Measurements from ENCODE around the gene SYNPO. TPM values are rescaled to one million over a fixed set of nuclear protein-coding genes. Genes with fewer than 3 reads are reported as not detected.

The SYNPO gene
- total and polyA plus RNA-seq, 2 donors = 6.8 to 47.2 TPM

DNA sequence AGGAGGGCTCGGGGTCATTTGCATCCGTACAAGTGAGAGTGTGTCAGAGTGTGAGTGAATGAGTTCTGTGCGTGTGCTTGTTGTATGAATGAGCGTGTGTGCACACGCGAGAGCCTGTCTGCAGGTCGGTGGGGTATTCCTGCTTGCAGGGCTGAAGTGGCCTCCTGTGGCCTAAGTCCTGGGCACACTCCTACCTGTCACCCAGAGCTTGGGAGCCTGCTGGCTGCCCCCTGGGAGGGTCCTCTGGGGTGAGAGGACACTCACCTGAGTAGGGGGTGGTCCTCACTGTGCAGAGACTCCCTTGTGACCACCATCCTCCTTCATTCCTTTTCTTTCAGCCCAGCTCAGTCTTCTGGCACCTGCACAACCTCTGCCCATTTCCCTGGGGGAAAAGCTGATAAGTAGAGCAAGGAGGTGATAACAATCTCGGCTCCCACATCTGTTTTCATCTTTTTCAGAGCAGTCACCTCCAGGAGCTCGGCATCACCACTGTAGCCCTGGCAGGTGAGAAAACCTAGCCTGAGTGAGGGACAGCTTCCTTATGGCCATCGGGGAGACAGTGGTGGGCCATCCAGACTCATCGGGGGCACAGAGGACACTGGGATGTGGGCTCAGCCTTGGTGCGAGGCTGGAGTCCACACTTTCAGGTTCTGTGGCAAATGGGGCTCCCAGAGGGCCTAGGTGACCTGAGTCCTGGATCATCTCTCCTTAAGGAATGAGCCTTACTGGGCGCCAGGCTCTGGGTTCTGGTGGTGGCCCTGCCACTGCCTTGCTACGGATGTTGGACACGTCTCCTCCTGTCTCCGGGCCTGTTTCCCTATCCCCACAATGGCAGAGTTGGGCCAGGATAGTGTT lies 38.7 kb upstream of the SYNPO start:
- Histone ChIP-seq H3K4me3 (ENCODE audit: low read depth, low read length) (no peak overlapping the region), H3K4me1 (ENCODE audit: insufficient read depth) (no peaks in the 10 kb centered on the region), H3K36me3 (ENCODE audit: insufficient read depth) (no peaks in the 10 kb centered on the region), H3K27ac (ENCODE audit: low read depth) (no peak overlapping the region)
- 78% methylated on average over 16 of the region's 16 CpGs for WGBS
- no peak for DNase-seq (ENCODE audit: extremely low spot score)

DNA sequence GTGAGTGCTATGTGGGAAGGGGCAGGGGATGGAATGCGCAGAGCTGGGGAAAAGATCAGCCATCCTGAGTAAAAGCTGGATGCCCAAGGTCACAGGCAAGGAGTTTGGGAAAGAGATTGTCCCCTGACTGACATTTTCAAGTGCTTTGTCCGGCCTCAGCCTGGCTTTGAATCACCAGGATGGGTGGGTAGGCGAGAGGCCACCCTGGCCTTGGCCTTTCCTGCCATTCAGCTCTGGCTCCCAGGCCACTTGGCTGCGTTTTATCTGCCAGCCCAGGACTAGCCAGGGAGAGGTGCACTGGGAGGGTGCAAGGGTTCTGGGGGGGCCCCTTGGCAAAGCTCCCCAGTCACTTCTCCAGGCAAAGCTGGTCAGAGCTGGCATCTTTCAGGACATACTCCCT lies 37.4 kb upstream of the SYNPO start:
- Histone ChIP-seq H3K36me3 (ENCODE audit: insufficient read depth) (no peaks in the 10 kb centered on the region), H3K4me3 (ENCODE audit: low read depth, low read length) (no peak overlapping the region), H3K27ac (ENCODE audit: low read depth) (no peak overlapping the region), H3K4me1 (ENCODE audit: insufficient read depth) (no peaks in the 10 kb centered on the region)
- DNase-seq (ENCODE audit: extremely low spot score) = no peak
- 84% methylated on average over 4 of the region's 4 CpGs for WGBS

DNA sequence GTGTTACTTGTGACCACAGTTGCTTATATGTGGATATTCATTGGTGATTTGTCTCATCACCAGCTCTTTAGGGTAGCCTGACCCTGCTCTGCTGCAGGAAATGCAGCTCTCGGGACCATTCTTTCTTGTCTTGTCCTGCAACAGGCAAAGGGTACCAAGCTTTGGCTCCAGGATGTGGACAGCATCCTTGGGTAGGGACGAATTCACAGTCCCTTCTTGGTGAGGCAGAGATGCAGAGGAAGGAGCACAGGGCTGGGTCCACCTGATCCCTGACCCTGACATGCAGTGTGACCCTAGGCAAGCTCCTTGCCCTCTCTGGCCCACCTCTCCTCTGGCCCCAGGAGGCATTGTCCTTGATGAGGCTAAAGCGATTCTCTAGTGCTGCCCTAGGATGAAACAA lies 37.0 kb upstream of the SYNPO start:
- Histone ChIP-seq H3K4me3 (ENCODE audit: low read depth, low read length) (no peak overlapping the region), H3K4me1 (ENCODE audit: insufficient read depth) (no peaks in the 10 kb centered on the region), H3K27ac (ENCODE audit: low read depth) (no peak overlapping the region), H3K36me3 (ENCODE audit: insufficient read depth) (no peaks in the 10 kb centered on the region)
- 90% methylated on average over 3 of the region's 3 CpGs for WGBS
- DNase-seq (ENCODE audit: extremely low spot score) = no peak

DNA sequence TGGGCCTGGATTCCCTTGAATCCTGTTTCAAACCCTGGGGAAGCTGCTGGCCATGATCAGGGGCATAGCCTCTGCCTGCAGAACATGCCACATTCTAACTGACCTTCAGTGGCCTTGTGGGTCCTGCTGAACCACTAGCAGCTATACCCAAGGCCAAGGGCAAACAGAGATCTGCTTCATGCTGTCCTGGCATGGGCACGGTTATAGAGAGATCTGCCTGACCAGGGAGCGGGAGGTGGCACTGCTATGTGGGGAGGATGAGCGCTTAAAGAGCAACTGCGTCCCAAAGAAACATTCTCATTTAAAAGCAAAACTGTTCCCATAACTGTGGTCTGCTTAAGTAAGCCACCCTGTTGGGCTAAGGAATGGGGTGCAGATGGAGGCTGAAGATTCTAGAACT lies 36.5 kb upstream of the SYNPO start:
- no peak overlapping the region for H3K4me3 ChIP-seq (ENCODE audit: low read depth, low read length)
- H3K27ac ChIP-seq (ENCODE audit: low read depth) = no peak overlapping the region
- no peaks in the 10 kb centered on the region for H3K4me1 ChIP-seq (ENCODE audit: insufficient read depth)
- 95% methylated on average over 4 of the region's 4 CpGs for WGBS
- DNase-seq (ENCODE audit: extremely low spot score) = no peak
- no peaks in the 10 kb centered on the region for H3K36me3 ChIP-seq (ENCODE audit: insufficient read depth)

DNA sequence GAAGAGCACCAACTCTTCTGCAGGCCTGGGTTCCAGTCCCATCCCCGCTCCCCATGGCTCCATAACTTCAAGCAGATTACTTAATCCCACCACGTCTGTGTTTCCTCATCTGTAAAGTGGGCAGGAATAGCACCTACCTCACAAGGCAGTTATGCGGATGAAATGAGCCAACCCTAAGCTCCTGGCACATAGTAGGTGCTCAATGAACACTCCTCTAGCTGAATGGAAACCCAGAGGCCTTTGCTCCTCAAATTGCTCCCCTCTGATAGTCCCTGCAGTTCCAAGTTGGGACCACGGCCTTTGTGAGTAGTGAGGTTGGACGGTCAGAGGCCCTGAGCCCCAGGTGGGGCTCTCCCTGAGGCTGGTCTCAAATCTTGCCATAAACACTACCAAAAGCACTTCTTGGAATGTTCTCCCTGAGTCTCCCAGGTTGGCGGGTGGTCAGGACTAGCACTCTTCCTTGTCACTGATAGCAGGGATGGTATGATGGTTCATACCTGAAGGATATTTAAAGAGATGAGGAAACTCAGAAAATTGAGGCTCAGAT lies 35.5 kb upstream of the SYNPO start:
- H3K27ac ChIP-seq (ENCODE audit: low read depth) = no peak overlapping the region
- no peak for DNase-seq (ENCODE audit: extremely low spot score)
- 93% methylated on average over 6 of the region's 6 CpGs for WGBS
- no peak overlapping the region for H3K4me3 ChIP-seq (ENCODE audit: low read depth, low read length)
- H3K4me1 ChIP-seq (ENCODE audit: insufficient read depth) = no peaks in the 10 kb centered on the region
- H3K36me3 ChIP-seq (ENCODE audit: insufficient read depth) = no peaks in the 10 kb centered on the region

DNA sequence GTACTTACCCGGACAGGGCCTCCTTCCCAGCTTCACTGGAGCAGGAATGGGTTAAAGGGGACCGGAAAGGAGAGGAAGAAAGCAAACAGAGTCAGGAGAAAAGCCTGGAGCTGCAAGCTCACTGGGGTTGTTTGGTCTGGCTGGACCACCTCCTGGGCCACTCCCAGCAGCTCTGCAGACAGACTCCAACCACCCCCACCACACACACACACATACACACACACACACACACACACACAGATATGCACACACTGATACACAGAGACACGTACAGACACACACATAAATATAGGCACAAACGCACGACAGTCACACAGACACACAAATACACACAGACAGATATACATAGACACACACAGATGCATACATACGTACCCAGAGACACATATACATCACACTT lies 34.9 kb upstream of the SYNPO start:
- no peak overlapping the region for H3K27ac ChIP-seq (ENCODE audit: low read depth)

DNA sequence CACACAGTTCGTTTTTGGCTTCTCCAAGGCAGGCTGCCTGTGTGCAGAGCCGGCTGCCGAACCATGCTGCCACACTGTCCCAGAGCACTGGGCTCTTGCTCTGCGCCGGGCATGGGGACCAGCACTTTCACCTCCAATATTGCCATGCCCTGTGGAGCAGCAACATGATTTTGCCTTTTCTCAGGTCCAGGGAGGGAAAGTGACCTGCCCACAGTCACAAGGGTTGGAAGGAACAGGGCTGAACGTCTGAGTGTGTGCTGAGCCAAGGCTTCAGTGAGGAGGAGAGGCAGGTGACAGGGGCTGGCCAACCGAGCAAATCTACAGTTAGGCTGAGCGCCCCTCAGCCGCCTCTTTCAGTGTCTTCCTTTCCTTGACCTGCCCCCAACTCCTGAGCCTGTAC lies 34.0 kb upstream of the SYNPO start:
- 86% methylated on average over 9 of the region's 9 CpGs for WGBS
- H3K36me3 ChIP-seq (ENCODE audit: insufficient read depth) = no peaks in the 10 kb centered on the region
- no peak overlapping the region for H3K27ac ChIP-seq (ENCODE audit: low read depth)
- H3K4me1 ChIP-seq (ENCODE audit: insufficient read depth) = no peaks in the 10 kb centered on the region
- H3K4me3 ChIP-seq (ENCODE audit: low read depth, low read length) = no peak overlapping the region
- DNase-seq (ENCODE audit: extremely low spot score) = no peak

More for the DNA sequence above, 34.9 kb upstream of the SYNPO start:
- Histone ChIP-seq H3K4me3 (ENCODE audit: low read depth, low read length) (no peak overlapping the region), H3K36me3 (ENCODE audit: insufficient read depth) (no peaks in the 10 kb centered on the region), H3K4me1 (ENCODE audit: insufficient read depth) (no peaks in the 10 kb centered on the region)
- WGBS = 64% methylated on average over 6 of the region's 6 CpGs
- DNase-seq (ENCODE audit: extremely low spot score) = no peak

DNA sequence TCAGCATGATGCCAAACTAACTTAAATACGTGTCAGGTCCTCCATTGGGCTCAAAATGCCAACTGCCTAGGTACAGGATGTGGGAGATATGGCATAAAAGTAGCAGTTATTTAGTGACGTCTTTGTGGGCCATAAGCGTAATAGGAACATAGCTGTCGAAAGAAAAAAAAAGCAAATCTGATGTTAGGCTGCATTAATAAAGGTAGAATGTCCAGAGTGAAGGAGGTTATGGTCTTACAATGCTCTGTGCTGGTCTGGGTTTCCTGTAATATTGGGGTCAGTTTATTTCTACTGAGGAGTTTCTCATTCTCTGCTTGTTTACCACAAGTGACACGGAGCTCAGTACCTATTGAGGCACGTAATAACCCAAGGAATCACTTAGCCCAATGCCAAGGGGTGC lies 33.4 kb upstream of the SYNPO start:
- DNase-seq (ENCODE audit: extremely low spot score) = no peak
- Histone ChIP-seq H3K27ac (ENCODE audit: low read depth) (no peak overlapping the region), H3K36me3 (ENCODE audit: insufficient read depth) (no peaks in the 10 kb centered on the region), H3K4me1 (ENCODE audit: insufficient read depth) (no peaks in the 10 kb centered on the region), H3K4me3 (ENCODE audit: low read depth, low read length) (no peak overlapping the region)
- WGBS = 93% methylated on average over 6 of the region's 6 CpGs

DNA sequence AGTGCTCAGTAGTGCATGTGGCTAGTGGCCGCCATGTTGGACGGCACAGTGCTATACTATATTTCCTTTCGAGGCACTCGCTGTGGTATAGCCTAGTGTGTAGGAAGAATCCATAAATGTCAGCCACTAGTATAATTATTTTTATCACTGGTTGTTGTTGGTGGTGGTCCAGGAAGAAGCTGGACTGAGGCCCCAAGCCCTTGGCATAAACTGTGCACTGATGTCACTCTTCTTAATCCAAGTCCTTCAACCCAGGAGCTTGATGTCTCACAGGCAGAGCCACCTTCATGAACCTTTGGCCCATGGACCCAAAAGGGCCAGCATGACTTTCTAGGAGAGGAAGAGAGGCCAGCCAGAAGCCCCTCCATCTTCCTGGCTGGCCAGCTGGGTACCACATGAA lies 32.5 kb upstream of the SYNPO start:
- DNase-seq (ENCODE audit: extremely low spot score) = no peak
- H3K4me3 ChIP-seq (ENCODE audit: low read depth, low read length) = no peak overlapping the region
- H3K36me3 ChIP-seq (ENCODE audit: insufficient read depth) = no peaks in the 10 kb centered on the region
- WGBS = 69% methylated on average over 4 of the region's 4 CpGs
- H3K4me1 ChIP-seq (ENCODE audit: insufficient read depth) = no peaks in the 10 kb centered on the region
- H3K27ac ChIP-seq (ENCODE audit: low read depth) = no peak overlapping the region

DNA sequence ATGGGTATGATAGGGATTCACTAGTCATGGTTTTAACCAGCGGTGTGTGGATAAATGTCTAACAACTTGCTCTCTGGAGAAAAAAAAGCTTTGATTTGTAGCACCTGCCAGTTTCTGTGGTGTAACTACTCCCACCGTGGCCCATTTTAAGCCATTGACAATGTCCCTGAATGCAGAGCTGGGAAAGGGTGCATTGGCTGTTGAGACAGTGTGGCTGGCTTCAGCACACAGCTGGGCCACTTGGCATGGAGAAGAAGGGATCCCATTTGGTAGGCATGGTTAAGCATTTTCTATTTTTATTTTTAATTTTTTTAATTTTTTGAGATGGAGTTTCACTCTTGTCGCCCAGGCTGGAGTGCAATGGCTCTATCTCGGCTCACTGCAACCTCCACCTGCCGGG lies 31.5 kb upstream of the SYNPO start:
- DNase-seq (ENCODE audit: extremely low spot score) = no peak
- no peaks in the 10 kb centered on the region for H3K36me3 ChIP-seq (ENCODE audit: insufficient read depth)
- WGBS = 81% methylated on average over 5 of the region's 5 CpGs
- H3K4me1 ChIP-seq (ENCODE audit: insufficient read depth) = no peaks in the 10 kb centered on the region
- no peak overlapping the region for H3K4me3 ChIP-seq (ENCODE audit: low read depth, low read length)
- H3K27ac ChIP-seq (ENCODE audit: low read depth) = no peak overlapping the region

DNA sequence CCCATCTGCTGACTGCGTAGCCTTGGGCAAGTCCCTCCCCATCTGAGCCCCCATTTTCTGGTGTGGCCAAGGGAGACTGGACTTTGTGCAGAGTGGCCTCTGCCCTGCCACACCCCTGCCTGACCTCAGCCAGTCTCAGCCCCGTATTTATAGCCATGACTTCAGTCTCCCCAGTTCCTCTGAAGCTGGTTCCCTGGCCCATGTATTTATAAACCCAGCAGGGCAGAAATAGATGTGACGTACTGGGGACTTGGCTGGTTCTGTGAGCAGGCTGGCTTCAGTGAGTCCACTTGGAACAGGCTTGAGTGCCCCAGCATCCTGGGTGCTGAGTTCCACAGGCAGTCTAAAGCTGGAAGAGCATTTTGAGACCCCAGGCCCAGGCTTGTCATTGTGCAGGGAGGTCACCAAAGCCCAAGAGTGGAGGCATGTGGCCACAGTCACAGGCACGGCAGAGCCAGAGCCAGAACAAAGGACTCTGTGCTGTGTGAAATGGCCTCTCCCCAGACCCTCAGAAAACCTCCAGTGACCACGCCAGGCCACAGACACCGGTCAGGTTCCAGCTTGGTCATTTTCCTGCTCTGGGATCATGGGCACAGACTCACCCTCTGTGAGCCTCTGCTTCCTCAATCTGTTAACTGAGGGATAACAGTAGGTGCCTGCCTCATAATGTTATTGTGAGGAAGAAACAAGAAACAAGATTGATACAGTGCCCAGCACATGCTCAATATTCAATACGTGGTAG lies 30.4 kb upstream of the SYNPO start:
- Histone ChIP-seq H3K36me3 (ENCODE audit: insufficient read depth) (no peaks in the 10 kb centered on the region), H3K4me1 (ENCODE audit: insufficient read depth) (no peaks in the 10 kb centered on the region), H3K4me3 (ENCODE audit: low read depth, low read length) (no peak overlapping the region), H3K27ac (ENCODE audit: low read depth) (no peak overlapping the region)
- DNase-seq (ENCODE audit: extremely low spot score) = no peak
- WGBS = 59% methylated on average over 7 of the region's 7 CpGs

DNA sequence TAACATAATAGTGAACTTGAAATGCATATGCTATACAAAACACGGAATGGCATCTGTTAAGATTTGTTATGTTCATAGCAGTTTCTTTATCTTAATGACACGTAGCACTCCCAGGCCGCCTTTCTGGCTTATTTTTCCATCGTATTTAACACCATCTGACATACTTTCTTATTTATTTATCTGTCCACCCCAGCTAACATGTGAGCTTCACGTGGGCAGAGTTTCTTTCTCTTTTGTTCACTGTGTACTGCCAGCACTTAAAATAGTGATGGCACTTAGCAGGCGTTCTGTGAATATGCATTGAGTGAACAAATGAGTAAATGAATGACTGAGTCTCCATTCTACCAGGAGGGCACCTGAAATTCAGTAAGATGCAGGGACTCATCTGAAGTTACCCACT lies 29.4 kb upstream of the SYNPO start:
- H3K36me3 ChIP-seq (ENCODE audit: insufficient read depth) = no peaks in the 10 kb centered on the region
- no peak overlapping the region for H3K27ac ChIP-seq (ENCODE audit: low read depth)
- WGBS = 81% methylated on average over 6 of the region's 6 CpGs
- no peaks in the 10 kb centered on the region for H3K4me1 ChIP-seq (ENCODE audit: insufficient read depth)
- no peak overlapping the region for H3K4me3 ChIP-seq (ENCODE audit: low read depth, low read length)
- DNase-seq (ENCODE audit: extremely low spot score) = no peak

DNA sequence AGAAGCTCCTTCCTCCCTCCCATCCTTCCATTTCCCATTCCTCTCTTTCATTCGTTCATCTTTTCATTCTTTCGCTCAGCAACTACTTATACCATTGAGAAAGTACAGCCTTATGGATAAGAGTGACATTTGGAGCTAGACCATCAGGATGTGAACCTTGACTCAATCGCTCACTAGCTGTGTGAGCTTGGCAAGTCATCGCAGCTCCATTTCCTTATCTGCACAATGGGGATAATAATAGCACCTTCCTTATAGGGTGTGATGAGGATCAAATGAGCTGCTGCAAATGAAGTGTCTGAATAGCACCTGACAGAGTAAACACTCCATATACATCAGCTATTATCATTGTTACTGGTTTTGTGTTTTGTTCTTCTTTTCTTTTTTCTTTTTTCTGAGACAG lies 28.1 kb upstream of the SYNPO start:
- Histone ChIP-seq H3K36me3 (ENCODE audit: insufficient read depth) (no peaks in the 10 kb centered on the region), H3K4me3 (ENCODE audit: low read depth, low read length) (no peak overlapping the region), H3K4me1 (ENCODE audit: insufficient read depth) (no peaks in the 10 kb centered on the region), H3K27ac (ENCODE audit: low read depth) (no peak overlapping the region)
- DNase-seq (ENCODE audit: extremely low spot score) = no peak
- WGBS = 66% methylated on average over 4 of the region's 4 CpGs

Data from urinary bladder (tissue), 4 donors.